ENCODE data around the gene CTDSP1.

GRCh38 chr2:218402491-218402901, 2.8 kb downstream of the CTDSP1 start:
- no peak for TF ChIP-seq ZNF274 (IDR thresholded peaks at IDR 0.05; ENCODE audit: low read depth, low read length)
- no peak for TF ChIP-seq YY1 (IDR thresholded peaks at IDR 0.05; ENCODE audit: insufficient read depth, insufficient read length)

All from NT2/D1 (cell line).